HepG2 (cell line): ENCODE measurements around the gene MAN1B1. TPM values are rescaled to one million over a fixed set of nuclear protein-coding genes. Genes with fewer than 3 reads are reported as not detected.
A peak's percentile ranks its signal among the peaks of the same experiment; 100 is the strongest.

Experiments used
- EEA1 ChIP-seq: sonication (generic); formaldehyde crosslinking; IDR thresholded peaks from 2 replicates; pipeline ENCODE4 v1.5.1; 2020; ENCODE audit warnings: mild to moderate bottlenecking, missing genetic modification reagents, borderline replicate concordance
- GZF1 ChIP-seq: sonication (generic); formaldehyde crosslinking; IDR thresholded peaks from 2 replicates; pipeline ENCODE4 v1.5.1; 2020; ENCODE audit warnings: mild to moderate bottlenecking, missing genetic modification reagents
- NFYC ChIP-seq: IDR thresholded peaks from 2 replicates; pipeline ENCODE4 v1.6.1; 2016; ENCODE audit warnings: missing genetic modification reagents, missing compliant biosample characterization
- NKX3-1 ChIP-seq: sonication (generic); formaldehyde crosslinking; IDR thresholded peaks from 2 replicates; pipeline ENCODE4 v1.5.0; 2020; ENCODE audit warnings: missing genetic modification reagents
- SRSF4 ChIP-seq: fragments of 200-400 bp; formaldehyde crosslinking; IDR thresholded peaks from one replicate; pipeline ENCODE4 v1.6.1; 2018; ENCODE audit warnings: mild to moderate bottlenecking, low read depth, low read length, moderate library complexity; ENCODE audit not compliant: poor library complexity, severe bottlenecking
- TBX2 ChIP-seq: sonication (generic); formaldehyde crosslinking; IDR thresholded peaks from 2 replicates; pipeline ENCODE4 v1.5.0; 2020; ENCODE audit warnings: missing genetic modification reagents, mild to moderate bottlenecking, borderline replicate concordance
- ZNF615 ChIP-seq: sonication (generic); formaldehyde crosslinking; IDR thresholded peaks from 2 replicates; pipeline ENCODE4 v1.5.0; 2020; ENCODE audit warnings: mild to moderate bottlenecking, missing genetic modification reagents, borderline replicate concordance
- ZNF788 ChIP-seq: sonication (generic); formaldehyde crosslinking; IDR thresholded peaks from 2 replicates; pipeline ENCODE4 v1.5.0; 2020; ENCODE audit warnings: mild to moderate bottlenecking, missing genetic modification reagents, borderline replicate concordance
- polyA plus RNA-seq, 8 experiments: library from polyadenylated mRNA; depleted of rRNA in 3 of 8; stranded (reverse) in 7 of 8; unstranded in 1 of 8; fragments of >200 nt; fragmentation: Illumina TruSeq in 4 of 8; extraction: Trizol in 4 of 8; gene quantifications; 2 replicates each; pipeline versions ENCODE4 v1.2.1 to v1.2.3, GENCODE V29; 2011 to 2016; ENCODE audit warnings: low read depth in 4 of 8, missing spikeins in 1 of 8, mixed read lengths in 1 of 8; ENCODE audit not compliant: insufficient read depth in 1 of 8
- total RNA-seq, 5 experiments: library from RNA; depleted of rRNA; stranded (reverse); fragments of >200 nt; fragmentation: Illumina TruSeq; extraction: Trizol; gene quantifications; 2 replicates each; pipeline ENCODE4 v1.2.3, GENCODE V29; 2016; ENCODE audit warnings: low read depth in 1 of 5
- TF ChIP-seq, protein P1 (sequence below): conservative IDR thresholded peaks from 2 replicates; pipeline ENCODE4 v1.6.1; 2018; ENCODE audit warnings: missing genetic modification reagents
- TF ChIP-seq, protein P2 (sequence below): sonication (generic); formaldehyde crosslinking; IDR thresholded peaks from 2 replicates; pipeline ENCODE4 v1.5.0; 2020; ENCODE audit warnings: missing genetic modification reagents
- TF ChIP-seq, protein P3 (sequence below): sonication (generic); formaldehyde crosslinking; IDR thresholded peaks from 2 replicates; pipeline ENCODE4 v1.5.1; 2020; ENCODE audit warnings: mild to moderate bottlenecking, missing genetic modification reagents, moderate library complexity
- TF ChIP-seq, protein P4 (sequence below): sonication (generic); formaldehyde crosslinking; IDR thresholded peaks from 2 replicates; pipeline ENCODE4 v1.9.0; 2022; ENCODE audit warnings: missing genetic modification reagents, mild to moderate bottlenecking, borderline replicate concordance
- TF ChIP-seq, protein P5 (sequence below): sonication (generic); formaldehyde crosslinking; IDR thresholded peaks from 2 replicates; pipeline ENCODE4 v1.4.0; 2020; ENCODE audit warnings: missing genetic modification reagents
- TF ChIP-seq, protein P6 (sequence below): sonication (generic); formaldehyde crosslinking; IDR thresholded peaks from 2 replicates; pipeline ENCODE4 v1.4.0; 2020; ENCODE audit warnings: missing genetic modification reagents

MAN1B1 gene
- total and polyA plus RNA-seq, 2 of the 13 experiments (the other 11 are each of a cell fraction or from before 2014, with no cell fraction given) = 48.9 to 59.5 TPM

DNA sequence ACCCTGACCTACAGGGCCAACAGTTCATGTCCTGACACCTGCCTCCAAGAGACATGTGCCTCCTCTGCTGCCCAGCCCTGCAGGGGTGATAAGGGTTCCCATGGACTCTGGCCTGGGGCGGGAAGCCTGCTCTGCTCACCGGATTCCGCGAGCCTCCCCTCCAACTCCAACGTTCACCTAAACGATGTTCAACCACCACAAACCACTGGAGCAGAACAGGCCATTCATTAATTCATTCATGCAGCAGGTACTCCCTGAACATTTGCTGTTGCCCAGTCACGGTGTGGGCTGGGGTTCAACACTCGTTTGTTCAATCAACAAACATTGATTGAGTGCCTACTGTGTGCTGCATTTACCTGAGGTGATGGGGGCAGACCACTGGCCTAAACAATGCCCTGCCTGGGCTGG is 12.8 kb upstream of the MAN1B1 start (continued):
- TF ChIP-seq NKX3-1 (CRISPR knock-in tag) (no peak), ZNF788 (CRISPR knock-in tag) (peak; percentile 20; the same call in 1 of the 2 replicates), EEA1 (CRISPR knock-in tag) (no peak), ZNF615 (no peak), NFYC (CRISPR knock-in tag) (no peak), TBX2 (CRISPR knock-in tag) (peak; percentile 48; the same call in 1 of the 2 replicates), SRSF4 (no peak), GZF1 (CRISPR knock-in tag) (0 out of 2 replicates have a peak, but pooled peaks have one; percentile 24)
- TF ChIP-seq, protein P1, sequence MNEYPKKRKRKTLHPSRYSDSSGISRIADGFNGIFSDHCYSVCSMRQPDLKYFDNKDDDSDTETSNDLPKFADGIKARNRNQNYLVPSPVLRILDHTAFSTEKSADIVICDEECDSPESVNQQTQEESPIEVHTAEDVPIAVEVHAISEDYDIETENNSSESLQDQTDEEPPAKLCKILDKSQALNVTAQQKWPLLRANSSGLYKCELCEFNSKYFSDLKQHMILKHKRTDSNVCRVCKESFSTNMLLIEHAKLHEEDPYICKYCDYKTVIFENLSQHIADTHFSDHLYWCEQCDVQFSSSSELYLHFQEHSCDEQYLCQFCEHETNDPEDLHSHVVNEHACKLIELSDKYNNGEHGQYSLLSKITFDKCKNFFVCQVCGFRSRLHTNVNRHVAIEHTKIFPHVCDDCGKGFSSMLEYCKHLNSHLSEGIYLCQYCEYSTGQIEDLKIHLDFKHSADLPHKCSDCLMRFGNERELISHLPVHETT (CRISPR knock-in tag) = no peak
- TF ChIP-seq, protein P2, sequence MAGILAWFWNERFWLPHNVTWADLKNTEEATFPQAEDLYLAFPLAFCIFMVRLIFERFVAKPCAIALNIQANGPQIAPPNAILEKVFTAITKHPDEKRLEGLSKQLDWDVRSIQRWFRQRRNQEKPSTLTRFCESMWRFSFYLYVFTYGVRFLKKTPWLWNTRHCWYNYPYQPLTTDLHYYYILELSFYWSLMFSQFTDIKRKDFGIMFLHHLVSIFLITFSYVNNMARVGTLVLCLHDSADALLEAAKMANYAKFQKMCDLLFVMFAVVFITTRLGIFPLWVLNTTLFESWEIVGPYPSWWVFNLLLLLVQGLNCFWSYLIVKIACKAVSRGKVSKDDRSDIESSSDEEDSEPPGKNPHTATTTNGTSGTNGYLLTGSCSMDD (CRISPR knock-in tag) = no peak
- TF ChIP-seq, protein P3, sequence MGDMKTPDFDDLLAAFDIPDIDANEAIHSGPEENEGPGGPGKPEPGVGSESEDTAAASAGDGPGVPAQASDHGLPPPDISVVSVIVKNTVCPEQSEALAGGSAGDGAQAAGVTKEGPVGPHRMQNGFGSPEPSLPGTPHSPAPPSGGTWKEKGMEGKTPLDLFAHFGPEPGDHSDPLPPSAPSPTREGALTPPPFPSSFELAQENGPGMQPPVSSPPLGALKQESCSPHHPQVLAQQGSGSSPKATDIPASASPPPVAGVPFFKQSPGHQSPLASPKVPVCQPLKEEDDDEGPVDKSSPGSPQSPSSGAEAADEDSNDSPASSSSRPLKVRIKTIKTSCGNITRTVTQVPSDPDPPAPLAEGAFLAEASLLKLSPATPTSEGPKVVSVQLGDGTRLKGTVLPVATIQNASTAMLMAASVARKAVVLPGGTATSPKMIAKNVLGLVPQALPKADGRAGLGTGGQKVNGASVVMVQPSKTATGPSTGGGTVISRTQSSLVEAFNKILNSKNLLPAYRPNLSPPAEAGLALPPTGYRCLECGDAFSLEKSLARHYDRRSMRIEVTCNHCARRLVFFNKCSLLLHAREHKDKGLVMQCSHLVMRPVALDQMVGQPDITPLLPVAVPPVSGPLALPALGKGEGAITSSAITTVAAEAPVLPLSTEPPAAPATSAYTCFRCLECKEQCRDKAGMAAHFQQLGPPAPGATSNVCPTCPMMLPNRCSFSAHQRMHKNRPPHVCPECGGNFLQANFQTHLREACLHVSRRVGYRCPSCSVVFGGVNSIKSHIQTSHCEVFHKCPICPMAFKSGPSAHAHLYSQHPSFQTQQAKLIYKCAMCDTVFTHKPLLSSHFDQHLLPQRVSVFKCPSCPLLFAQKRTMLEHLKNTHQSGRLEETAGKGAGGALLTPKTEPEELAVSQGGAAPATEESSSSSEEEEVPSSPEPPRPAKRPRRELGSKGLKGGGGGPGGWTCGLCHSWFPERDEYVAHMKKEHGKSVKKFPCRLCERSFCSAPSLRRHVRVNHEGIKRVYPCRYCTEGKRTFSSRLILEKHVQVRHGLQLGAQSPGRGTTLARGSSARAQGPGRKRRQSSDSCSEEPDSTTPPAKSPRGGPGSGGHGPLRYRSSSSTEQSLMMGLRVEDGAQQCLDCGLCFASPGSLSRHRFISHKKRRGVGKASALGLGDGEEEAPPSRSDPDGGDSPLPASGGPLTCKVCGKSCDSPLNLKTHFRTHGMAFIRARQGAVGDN (CRISPR knock-in tag) = peak; percentile 77
- TF ChIP-seq, protein P4, sequence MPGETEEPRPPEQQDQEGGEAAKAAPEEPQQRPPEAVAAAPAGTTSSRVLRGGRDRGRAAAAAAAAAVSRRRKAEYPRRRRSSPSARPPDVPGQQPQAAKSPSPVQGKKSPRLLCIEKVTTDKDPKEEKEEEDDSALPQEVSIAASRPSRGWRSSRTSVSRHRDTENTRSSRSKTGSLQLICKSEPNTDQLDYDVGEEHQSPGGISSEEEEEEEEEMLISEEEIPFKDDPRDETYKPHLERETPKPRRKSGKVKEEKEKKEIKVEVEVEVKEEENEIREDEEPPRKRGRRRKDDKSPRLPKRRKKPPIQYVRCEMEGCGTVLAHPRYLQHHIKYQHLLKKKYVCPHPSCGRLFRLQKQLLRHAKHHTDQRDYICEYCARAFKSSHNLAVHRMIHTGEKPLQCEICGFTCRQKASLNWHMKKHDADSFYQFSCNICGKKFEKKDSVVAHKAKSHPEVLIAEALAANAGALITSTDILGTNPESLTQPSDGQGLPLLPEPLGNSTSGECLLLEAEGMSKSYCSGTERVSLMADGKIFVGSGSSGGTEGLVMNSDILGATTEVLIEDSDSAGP = peak; percentile 53; the same call in 1 of the 2 replicates
- TF ChIP-seq, protein P5, sequence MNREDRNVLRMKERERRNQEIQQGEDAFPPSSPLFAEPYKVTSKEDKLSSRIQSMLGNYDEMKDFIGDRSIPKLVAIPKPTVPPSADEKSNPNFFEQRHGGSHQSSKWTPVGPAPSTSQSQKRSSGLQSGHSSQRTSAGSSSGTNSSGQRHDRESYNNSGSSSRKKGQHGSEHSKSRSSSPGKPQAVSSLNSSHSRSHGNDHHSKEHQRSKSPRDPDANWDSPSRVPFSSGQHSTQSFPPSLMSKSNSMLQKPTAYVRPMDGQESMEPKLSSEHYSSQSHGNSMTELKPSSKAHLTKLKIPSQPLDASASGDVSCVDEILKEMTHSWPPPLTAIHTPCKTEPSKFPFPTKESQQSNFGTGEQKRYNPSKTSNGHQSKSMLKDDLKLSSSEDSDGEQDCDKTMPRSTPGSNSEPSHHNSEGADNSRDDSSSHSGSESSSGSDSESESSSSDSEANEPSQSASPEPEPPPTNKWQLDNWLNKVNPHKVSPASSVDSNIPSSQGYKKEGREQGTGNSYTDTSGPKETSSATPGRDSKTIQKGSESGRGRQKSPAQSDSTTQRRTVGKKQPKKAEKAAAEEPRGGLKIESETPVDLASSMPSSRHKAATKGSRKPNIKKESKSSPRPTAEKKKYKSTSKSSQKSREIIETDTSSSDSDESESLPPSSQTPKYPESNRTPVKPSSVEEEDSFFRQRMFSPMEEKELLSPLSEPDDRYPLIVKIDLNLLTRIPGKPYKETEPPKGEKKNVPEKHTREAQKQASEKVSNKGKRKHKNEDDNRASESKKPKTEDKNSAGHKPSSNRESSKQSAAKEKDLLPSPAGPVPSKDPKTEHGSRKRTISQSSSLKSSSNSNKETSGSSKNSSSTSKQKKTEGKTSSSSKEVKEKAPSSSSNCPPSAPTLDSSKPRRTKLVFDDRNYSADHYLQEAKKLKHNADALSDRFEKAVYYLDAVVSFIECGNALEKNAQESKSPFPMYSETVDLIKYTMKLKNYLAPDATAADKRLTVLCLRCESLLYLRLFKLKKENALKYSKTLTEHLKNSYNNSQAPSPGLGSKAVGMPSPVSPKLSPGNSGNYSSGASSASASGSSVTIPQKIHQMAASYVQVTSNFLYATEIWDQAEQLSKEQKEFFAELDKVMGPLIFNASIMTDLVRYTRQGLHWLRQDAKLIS (CRISPR knock-in tag) = no peak
- TF ChIP-seq, protein P6, sequence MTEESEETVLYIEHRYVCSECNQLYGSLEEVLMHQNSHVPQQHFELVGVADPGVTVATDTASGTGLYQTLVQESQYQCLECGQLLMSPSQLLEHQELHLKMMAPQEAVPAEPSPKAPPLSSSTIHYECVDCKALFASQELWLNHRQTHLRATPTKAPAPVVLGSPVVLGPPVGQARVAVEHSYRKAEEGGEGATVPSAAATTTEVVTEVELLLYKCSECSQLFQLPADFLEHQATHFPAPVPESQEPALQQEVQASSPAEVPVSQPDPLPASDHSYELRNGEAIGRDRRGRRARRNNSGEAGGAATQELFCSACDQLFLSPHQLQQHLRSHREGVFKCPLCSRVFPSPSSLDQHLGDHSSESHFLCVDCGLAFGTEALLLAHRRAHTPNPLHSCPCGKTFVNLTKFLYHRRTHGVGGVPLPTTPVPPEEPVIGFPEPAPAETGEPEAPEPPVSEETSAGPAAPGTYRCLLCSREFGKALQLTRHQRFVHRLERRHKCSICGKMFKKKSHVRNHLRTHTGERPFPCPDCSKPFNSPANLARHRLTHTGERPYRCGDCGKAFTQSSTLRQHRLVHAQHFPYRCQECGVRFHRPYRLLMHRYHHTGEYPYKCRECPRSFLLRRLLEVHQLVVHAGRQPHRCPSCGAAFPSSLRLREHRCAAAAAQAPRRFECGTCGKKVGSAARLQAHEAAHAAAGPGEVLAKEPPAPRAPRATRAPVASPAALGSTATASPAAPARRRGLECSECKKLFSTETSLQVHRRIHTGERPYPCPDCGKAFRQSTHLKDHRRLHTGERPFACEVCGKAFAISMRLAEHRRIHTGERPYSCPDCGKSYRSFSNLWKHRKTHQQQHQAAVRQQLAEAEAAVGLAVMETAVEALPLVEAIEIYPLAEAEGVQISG (CRISPR knock-in tag) = peak; percentile 40
